Body of pancreas (tissue), 4 donors: ENCODE measurements around the gene CASP7.

ENCODE experiments used
- CTCF ChIP-seq, 7 experiments: fragments of 450-650 bp in 4 of 7; fragments of 200-600 bp in 3 of 7; sonication (generic) in 3 of 7; IDR thresholded peaks; one replicate each; pipeline ENCODE4 v1.5.1; 2016 to 2019; ENCODE audit warnings: antibody characterized with exemption in 7 of 7
- POLR2A ChIP-seq, 3 donors: fragments of 450-650 bp; IDR thresholded peaks; one replicate each; pipeline ENCODE4 v1.6.1; 2016; ENCODE audit warnings: antibody characterized with exemption in 3 of 3, mild to moderate bottlenecking in 2 of 3

- TF ChIP-seq CTCF (IDR thresholded peaks at IDR 0.05) (no peak), POLR2A (IDR thresholded peaks at IDR 0.05) (no peak)
Measured at GRCh38 chr10:113775686-113776294, 96.1 kb downstream of the CASP7 start.
